HG03025 (cell line): Measurements from ENCODE around the gene KLK2.
"Not testable (repeated sequence)": the region's sequence is repeated elsewhere in the genome, so short reads cannot be mapped to it uniquely, and the experiment has no call there.

ENCODE experiments used
- ATAC-seq: cut with Tn5 transposase; IDR thresholded peaks from one replicate; pipeline ENCODE4 v1.9.1; 2021; ENCODE audit warnings: mild to moderate bottlenecking, moderate library complexity; ENCODE audit not compliant: unreplicated experiment, low FRiP score

The KLK2 gene

DNA sequence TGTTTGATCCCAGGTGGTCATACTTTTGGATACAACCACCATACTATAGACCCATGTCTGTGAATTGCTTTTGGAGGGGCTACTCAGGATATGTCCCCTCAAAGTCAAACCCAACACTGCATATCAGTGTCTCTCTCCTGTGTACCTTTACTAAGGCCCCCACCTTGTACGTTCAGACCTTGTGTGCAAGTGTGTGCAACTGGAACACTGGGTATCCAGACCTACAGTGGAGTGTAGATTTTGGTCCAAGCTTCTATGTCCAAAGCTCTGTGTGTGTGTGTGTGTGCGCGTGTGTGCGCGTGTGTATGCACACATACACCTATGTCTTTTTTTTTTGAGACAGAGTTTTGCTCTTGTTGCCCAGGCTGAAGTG is 18.0 kb downstream of the KLK2 start:
- ATAC-seq = no peak

GRCh38 chr19:50893047-50893736 is 20.0 kb downstream of the KLK2 start:
- ATAC-seq = no peak

GRCh38 chr19:50894478-50895356 is 21.5 kb downstream of the KLK2 start:
- no peak for ATAC-seq

DNA sequence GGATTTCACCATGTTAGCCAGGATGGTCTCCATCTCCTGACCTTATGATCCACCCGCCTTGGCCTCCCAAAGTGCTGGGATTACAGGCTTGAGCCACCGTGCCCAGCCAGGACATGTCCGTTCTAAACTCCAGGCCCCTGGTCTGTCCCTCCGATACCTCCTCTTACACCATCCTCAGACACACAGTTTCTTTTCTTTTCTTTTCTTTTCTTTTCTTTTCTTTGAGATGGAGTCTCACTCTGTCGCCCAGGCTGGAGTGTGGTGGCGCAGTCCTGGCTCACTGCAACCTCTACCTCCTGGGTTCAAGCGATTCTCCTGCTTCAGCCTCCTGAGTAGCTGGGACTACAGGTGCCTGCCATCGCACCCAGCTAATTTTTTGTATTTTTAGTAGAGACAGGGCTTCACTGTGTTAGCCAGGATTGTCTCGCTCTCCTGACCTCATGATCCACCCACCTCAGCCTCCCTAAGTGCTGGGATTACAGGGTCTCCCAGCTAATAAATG is 22.9 kb downstream of the KLK2 start:
- not testable (repeated sequence) for ATAC-seq

GRCh38 chr19:50896591-50897190 is 23.5 kb downstream of the KLK2 start:
- ATAC-seq = peak; percentile 70

GRCh38 chr19:50897191-50897607 is 24.0 kb downstream of the KLK2 start:
- ATAC-seq = no peak

DNA sequence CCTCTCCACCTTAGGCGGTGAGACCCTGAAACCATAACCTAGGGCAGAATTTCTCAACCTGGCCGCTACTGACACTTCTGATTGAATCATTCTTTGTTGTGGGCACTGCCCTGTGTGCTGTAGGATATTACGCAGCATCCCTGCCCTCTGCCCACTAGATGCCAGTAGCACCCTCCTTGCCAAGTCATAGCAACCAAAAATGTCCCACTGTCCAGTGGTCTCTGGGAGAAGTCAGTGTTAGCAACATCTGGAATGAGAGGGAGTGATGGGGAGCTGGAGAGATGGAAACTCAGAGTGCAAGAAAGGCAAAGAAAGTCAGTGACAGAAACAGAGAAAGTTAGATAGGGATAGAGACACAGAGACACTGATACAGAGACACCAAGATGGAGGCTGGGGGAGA is 24.4 kb downstream of the KLK2 start:
- no peak for ATAC-seq

- ATAC-seq = no peak
These were observed 24.8 kb downstream of the KLK2 start for GRCh38 chr19:50898018-50898417.

GRCh38 chr19:50899569-50899968 is 26.3 kb downstream of the KLK2 start:
- ATAC-seq = no peak

DNA sequence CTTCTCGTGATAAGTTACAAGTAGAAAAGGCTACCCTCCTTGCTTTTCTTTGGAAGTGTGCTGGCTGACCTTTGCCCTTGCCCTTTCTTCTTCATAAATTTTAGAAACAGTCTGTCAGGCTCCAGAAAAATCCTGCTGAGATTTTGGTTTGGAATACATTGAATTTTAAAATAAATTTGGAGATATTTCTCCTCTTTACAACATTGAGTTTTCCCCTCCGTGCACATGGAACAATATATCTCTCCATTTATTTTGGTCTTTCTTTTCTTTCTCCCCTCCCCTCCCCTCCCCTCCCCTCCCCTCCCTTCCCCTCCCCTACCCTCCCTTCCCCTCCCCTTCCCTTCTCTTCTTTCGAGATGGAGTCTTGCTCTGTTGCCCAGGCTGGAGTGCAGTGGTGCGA is 29.4 kb downstream of the KLK2 start:
- ATAC-seq = no peak

- ATAC-seq = no peak
These were observed 33.0 kb downstream of the KLK2 start for GRCh38 chr19:50906217-50906616.

DNA sequence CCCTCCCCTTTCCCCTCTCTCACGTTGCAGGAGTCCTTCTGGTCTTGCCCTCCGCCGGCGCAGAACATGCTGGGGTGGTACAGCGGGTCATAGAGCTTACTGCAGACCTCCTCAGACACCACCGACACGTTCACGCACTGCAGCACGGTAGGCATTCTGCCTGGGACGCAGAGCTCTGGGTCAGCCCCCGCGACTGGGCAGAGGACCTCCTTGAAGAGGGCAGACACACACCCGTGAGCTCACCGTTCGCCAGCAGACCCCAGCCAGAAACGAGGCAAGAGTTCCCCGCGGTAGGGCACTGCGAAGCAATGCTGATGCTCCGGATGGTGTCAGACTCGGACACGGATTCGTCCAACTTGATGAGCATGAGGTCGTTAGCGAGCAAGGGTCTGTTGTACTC is 35.1 kb downstream of the KLK2 start:
- ATAC-seq = no peak

DNA sequence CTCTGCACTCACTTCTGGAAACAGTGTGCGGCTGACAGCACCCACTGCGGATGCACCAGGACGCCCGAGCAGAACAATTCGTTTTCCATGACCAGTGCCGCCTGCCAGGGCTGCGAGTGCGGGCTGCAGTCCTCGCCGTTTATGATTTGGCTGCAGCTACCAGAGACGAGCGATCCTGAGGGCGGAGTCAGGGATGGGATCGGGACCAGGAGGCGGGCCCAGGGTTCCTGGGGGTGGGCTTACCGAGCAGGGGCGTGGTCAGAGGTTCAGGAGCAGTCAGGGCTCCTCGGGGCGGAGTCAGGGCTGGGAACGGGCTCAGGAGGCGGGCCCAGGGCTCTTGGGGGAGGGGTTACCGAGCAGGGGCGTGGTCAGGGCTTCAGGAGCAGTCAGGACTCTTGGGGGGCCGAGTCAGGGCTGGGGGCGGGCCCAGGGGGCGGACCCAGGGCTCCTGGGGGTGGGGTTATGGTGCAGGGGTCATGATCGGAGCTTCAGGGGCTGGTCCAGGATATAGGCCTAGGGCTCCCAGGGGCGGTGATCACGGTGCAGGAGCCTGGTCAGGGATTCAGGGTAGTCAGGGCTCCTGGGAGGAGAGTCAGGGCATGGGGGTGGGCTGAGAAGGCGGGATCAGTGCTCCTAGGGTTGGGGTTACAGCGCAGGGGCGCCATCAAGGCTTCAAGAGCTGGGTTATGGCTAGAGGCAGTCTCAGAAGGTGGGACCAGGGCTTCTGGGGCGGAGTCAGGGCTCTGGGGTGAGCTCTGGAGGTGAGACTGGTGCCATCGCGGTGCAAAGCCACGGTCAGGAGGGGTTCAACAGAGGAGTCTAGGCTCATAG is 36.2 kb downstream of the KLK2 start:
- no peak for ATAC-seq

GRCh38 chr19:50910722-50911121 is 37.5 kb downstream of the KLK2 start:
- no peak for ATAC-seq

GRCh38 chr19:50911206-50912101 is 38.2 kb downstream of the KLK2 start, which contains the start of gene KLK4:
TSS of gene KLK4 (minus strand) at chr19:50911395. CDS start at chr19:50910738, 657 bp downstream.
- ATAC-seq = no peak

GRCh38 chr19:50912102-50912599 is 38.9 kb downstream of the KLK2 start:
- ATAC-seq = no peak

GRCh38 chr19:50912727-50913716 is 39.8 kb downstream of the KLK2 start:
- ATAC-seq = no peak

GRCh38 chr19:50916069-50916468 is 42.8 kb downstream of the KLK2 start:
- no peak for ATAC-seq
